PC-3 (cell line): Measurements from ENCODE around the gene ABHD15. TPM values are rescaled to one million over a fixed set of nuclear protein-coding genes. Genes with fewer than 3 reads are reported as not detected.

Experiments
- ATAC-seq: fragments of 200-7000 bp; cut with Tn5 transposase; 2 replicates; pipeline ENCODE4 v1.9.1; 2020; ENCODE audit warnings: mild to moderate bottlenecking, moderate library complexity
- BruUV-seq: library from RNA; stranded (reverse); fragments of 400-500 nt; replicated peaks from 2 replicates; lab custom pipeline; 2021; lab: Mats Ljungman, UMichigan
- CTCF ChIA-PET: fragments of 300-600 bp; sonication (Branson Sonifier 250); formaldehyde crosslinking; loops from one replicate; lab custom pipeline; 2022; ENCODE audit warnings: antibody characterized with exemption; lab: Charles Lee
- POLR2A ChIA-PET: fragments of 300-600 bp; sonication (Branson Sonifier 250); formaldehyde crosslinking; loops from one replicate; lab custom pipeline; 2022; ENCODE audit warnings: antibody characterized with exemption; ENCODE audit not compliant: unreplicated experiment; lab: Charles Lee
- DNase-seq: peaks from one replicate; pipeline ENCODE4 v3.0.0-alpha.2; 2015
- H2AFZ ChIP-seq: fragments of 300-600 bp; sonication (generic); 2 replicates; pipeline ENCODE4 v1.6.0; 2016; ENCODE audit warnings: antibody characterized with exemption, low read length
- H3F3A ChIP-seq: fragments of 300-600 bp; sonication (generic); one replicate; pipeline ENCODE4 v1.6.0; 2017; ENCODE audit warnings: antibody characterized with exemption, low read length, control low read depth, mild to moderate bottlenecking; ENCODE audit not compliant: unreplicated experiment
- H3K27ac ChIP-seq: fragments of 300-600 bp; sonication (generic); 2 replicates; pipeline ENCODE4 v1.5.1; 2016; ENCODE audit warnings: mild to moderate bottlenecking, low read length
- H3K27me3 ChIP-seq: fragments of 300-600 bp; sonication (generic); 2 replicates; pipeline ENCODE4 v1.6.1; 2016; ENCODE audit warnings: low read length, mixed read lengths
- H3K36me3 ChIP-seq: fragments of 300-600 bp; sonication (generic); 2 replicates; pipeline ENCODE4 v1.6.1; 2016; ENCODE audit warnings: low read depth, mixed run types, low read length, mixed read lengths
- H3K4me1 ChIP-seq: fragments of 300-600 bp; sonication (generic); 2 replicates; pipeline ENCODE4 v1.5.1; 2016; ENCODE audit warnings: low read length; ENCODE audit not compliant: insufficient read depth
- H3K4me2 ChIP-seq: fragments of 300-600 bp; sonication (generic); 2 replicates; pipeline ENCODE4 v1.6.0; 2016; ENCODE audit warnings: low read length
- H3K4me3 ChIP-seq: fragments of 300-600 bp; sonication (generic); 2 replicates; pipeline ENCODE4 v1.5.1; 2016; ENCODE audit warnings: mild to moderate bottlenecking, low read length, mixed read lengths
- H3K79me2 ChIP-seq: fragments of 300-600 bp; sonication (generic); 2 replicates; pipeline ENCODE4 v1.6.1; 2017; ENCODE audit warnings: low read length, mixed read lengths
- H3K9ac ChIP-seq: fragments of 300-600 bp; sonication (generic); 2 replicates; pipeline ENCODE4 v1.6.0; 2016; ENCODE audit warnings: mild to moderate bottlenecking, low read length
- H3K9me2 ChIP-seq: fragments of 300-600 bp; sonication (generic); replicated peaks from 2 replicates; pipeline ENCODE4 v1.6.1; 2016; ENCODE audit warnings: mixed run types, low read length, mixed read lengths
- H3K9me3 ChIP-seq: fragments of 300-600 bp; sonication (generic); 2 replicates; pipeline ENCODE4 v1.6.1; 2016; ENCODE audit warnings: low read length, mixed read lengths
- H4K20me1 ChIP-seq: fragments of 300-600 bp; sonication (generic); 2 replicates; pipeline ENCODE4 v1.6.1; 2016; ENCODE audit warnings: low read length, mixed read lengths
- CTCF ChIP-seq: fragments of 300-600 bp; sonication (generic); conservative IDR thresholded peaks from 2 replicates; pipeline ENCODE4 v1.5.1; 2017; ENCODE audit warnings: antibody characterized with exemption, low read depth, mild to moderate bottlenecking, low read length
- EZH2 ChIP-seq: fragments of 300-600 bp; sonication (generic); IDR thresholded peaks from one replicate; pipeline ENCODE4 v1.6.1; 2017; ENCODE audit warnings: antibody characterized with exemption, mild to moderate bottlenecking, low read length; ENCODE audit not compliant: unreplicated experiment
- EZH2phosphoT487 ChIP-seq: fragments of 300-600 bp; sonication (generic); IDR thresholded peaks from 2 replicates; pipeline ENCODE4 v1.6.1; 2018; ENCODE audit warnings: mild to moderate bottlenecking, antibody characterized with exemption, low read length, borderline replicate concordance
- intact Hi-C: fragments of 100-400 bp; cut with micrococcal nuclease; formaldehyde crosslinking; loops from 2 replicates; pipeline ENCODE4 v1.9.0; 2023
- total RNA-seq: library from RNA; depleted of rRNA; stranded (reverse); fragments of >200 nt; gene quantifications from 2 replicates; pipeline ENCODE4 v1.2.3, GENCODE V29; 2014

ABHD15 gene
- total RNA-seq, 1 experiment from 2014 or later = 6.3 TPM

- TF ChIP-seq EZH2phosphoT487 (no peak), EZH2 (no peak), CTCF (no peak)
- ATAC-seq = no peak
- Histone ChIP-seq H3K4me3 (peak overlapping the region; percentile 13; the same call in 1 of the 2 replicates), H2AFZ (peak overlapping the region; percentile 69), H4K20me1 (no peaks in the 10 kb centered on the region), H3K36me3 (no peaks in the 10 kb centered on the region), H3K79me2 (peaks cover 35% of the 10 kb centered on the region), H3K4me2 (peak overlapping the region; percentile 82), H3K4me1 (peaks cover 49% of the 10 kb centered on the region), H3F3A (no peaks in the 10 kb centered on the region), H3K27ac (no peak overlapping the region), H3K9ac (no peak overlapping the region), H3K9me2 (no peaks in the 10 kb centered on the region), H3K9me3 (no peaks in the 10 kb centered on the region), H3K27me3 (no peaks in the 10 kb centered on the region)
- BruUV-seq = no TSS peak
- intact Hi-C loops = no loop called here
- ChIA-PET POLR2A (interaction anchor here (0.7 kb wide), 1 partner anchor 10 kb away, joined by 9 read pairs; no protein-coding TSS in a partner anchor), CTCF (interaction anchor here (1.1 to 2.5 kb wide), 3 partner anchors 12 to 221 kb away, joined by 4 to 26 read pairs (median 6); no protein-coding TSS in a partner anchor)
- DNase-seq = no peak
Measured at GRCh38 chr17:29591146-29591736, 24.4 kb upstream of the ABHD15 start.

- no peaks in the 10 kb centered on the region for H3K27me3 ChIP-seq
- TF ChIP-seq CTCF (no peak), EZH2 (no peak), EZH2phosphoT487 (no peak)
- H3K9ac ChIP-seq = no peak overlapping the region
- no peak overlapping the region for H3K4me3 ChIP-seq
- 0 out of 2 replicates have a peak overlapping the region, but pooled peaks have one; percentile 95 for H2AFZ ChIP-seq
- no peak for DNase-seq
- CTCF ChIA-PET = interaction anchor here (1.1 to 2.5 kb wide), 2 partner anchors 12 to 27 kb away, joined by 4 to 26 read pairs; no protein-coding TSS in a partner anchor
- no peak overlapping the region for H3K4me2 ChIP-seq
- no peaks in the 10 kb centered on the region for H4K20me1 ChIP-seq
- ATAC-seq = no peak
- POLR2A ChIA-PET = interaction anchor here (0.7 kb wide), 1 partner anchor 10 kb away, joined by 9 read pairs; no protein-coding TSS in a partner anchor
- H3K79me2 ChIP-seq = peaks cover 40% of the 10 kb centered on the region
- BruUV-seq = no TSS peak
- peaks cover 49% of the 10 kb centered on the region for H3K4me1 ChIP-seq
- no peak overlapping the region for H3K27ac ChIP-seq
- no peaks in the 10 kb centered on the region for H3F3A ChIP-seq
- H3K9me2 ChIP-seq = no peaks in the 10 kb centered on the region
- H3K9me3 ChIP-seq = no peaks in the 10 kb centered on the region
- H3K36me3 ChIP-seq = no peaks in the 10 kb centered on the region
- intact Hi-C loops = no loop called here
Measured at GRCh38 chr17:29590411-29591145, 23.7 kb upstream of the ABHD15 start.
